Measurements from ENCODE around the gene LDHAL6A.

Gene LDHAL6A

GRCh38 chr11:18495271-18495670 lies 39.6 kb downstream of the LDHAL6A start:
- DNase-seq (ENCODE audit: low spot score), result no peak
- H3K27ac ChIP-seq, result no peak overlapping the region
- no peak for TF ChIP-seq CTCF (conservative IDR thresholded peaks at IDR 0.05; ENCODE audit: low read depth)
- CTCF ChIA-PET, result no interaction called here
- POLR2A ChIA-PET (ENCODE audit: low non-redundant PET), result no interaction called here

DNA sequence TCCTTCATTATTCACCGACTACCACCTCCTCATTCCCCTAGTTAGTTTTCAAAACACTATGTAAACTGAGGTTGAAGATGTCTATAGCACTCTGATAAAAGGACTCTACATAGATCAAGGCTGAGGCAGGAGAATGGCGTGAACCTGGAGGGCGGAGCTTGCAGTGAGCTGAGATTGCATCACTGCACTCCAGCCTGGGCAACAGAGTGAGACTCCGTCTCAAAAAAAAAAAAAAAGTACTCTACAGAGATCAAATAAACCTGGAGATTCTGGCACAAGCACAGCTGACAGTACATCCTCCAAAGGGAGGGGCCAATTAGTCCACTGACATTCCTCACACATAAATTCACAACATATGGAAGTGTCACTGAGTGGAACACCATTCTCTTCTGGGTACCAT lies 40.0 kb downstream of the LDHAL6A start:
- H3K27ac ChIP-seq, result no peak overlapping the region
- TF ChIP-seq CTCF (conservative IDR thresholded peaks at IDR 0.05; ENCODE audit: low read depth), result no peak
- CTCF ChIA-PET, result no interaction called here
- POLR2A ChIA-PET (ENCODE audit: low non-redundant PET), result no interaction called here
- no peak for DNase-seq (ENCODE audit: low spot score)

- H3K27ac ChIP-seq, result no peak overlapping the region
- ChIA-PET CTCF (no interaction called here), POLR2A (ENCODE audit: low non-redundant PET) (no interaction called here)
- DNase-seq (ENCODE audit: low spot score), result no peak
- TF ChIP-seq CTCF (conservative IDR thresholded peaks at IDR 0.05; ENCODE audit: low read depth), result no peak
Observed at GRCh38 chr11:18498039-18498438, 42.4 kb downstream of the LDHAL6A start.

GRCh38 chr11:18501629-18502028 lies 46.0 kb downstream of the LDHAL6A start:
- CTCF ChIA-PET, result no interaction called here
- DNase-seq (ENCODE audit: low spot score), result no peak
- TF ChIP-seq CTCF (conservative IDR thresholded peaks at IDR 0.05; ENCODE audit: low read depth), result no peak
- POLR2A ChIA-PET (ENCODE audit: low non-redundant PET), result no interaction called here
- H3K27ac ChIP-seq, result no peak overlapping the region

- ChIA-PET CTCF (no interaction called here), POLR2A (ENCODE audit: low non-redundant PET) (no interaction called here)
- no peak for TF ChIP-seq CTCF (conservative IDR thresholded peaks at IDR 0.05; ENCODE audit: low read depth)
- DNase-seq (ENCODE audit: low spot score), result no peak
- H3K27ac ChIP-seq, result no peak overlapping the region
Observed at GRCh38 chr11:18502352-18502751, 46.7 kb downstream of the LDHAL6A start.

- H3K27ac ChIP-seq, result no peak overlapping the region
- TF ChIP-seq CTCF (conservative IDR thresholded peaks at IDR 0.05; ENCODE audit: low read depth), result no peak
- ChIA-PET CTCF (no interaction called here), POLR2A (ENCODE audit: low non-redundant PET) (no interaction called here)
- DNase-seq (ENCODE audit: low spot score), result no peak
Observed at GRCh38 chr11:18521122-18521521, 65.5 kb downstream of the LDHAL6A start.

DNA sequence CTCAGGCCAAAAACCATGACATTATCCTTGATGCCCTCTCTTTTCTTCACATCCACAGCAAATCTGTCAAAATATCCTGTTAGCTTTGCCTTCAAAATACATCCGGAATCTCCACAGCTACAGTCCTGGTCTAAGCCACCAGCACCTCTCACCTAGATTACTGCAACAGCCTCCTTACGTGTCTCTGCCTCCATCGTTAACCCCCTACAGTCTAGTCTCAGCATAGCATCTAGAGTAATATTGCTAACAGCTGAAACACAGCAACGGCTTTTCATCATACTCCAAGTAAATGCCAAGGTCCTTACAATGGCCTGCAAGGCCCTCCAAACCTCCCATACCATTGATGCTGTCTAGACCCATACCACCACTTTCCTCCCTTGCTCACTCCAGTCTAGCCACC lies 66.7 kb downstream of the LDHAL6A start:
- no peak for TF ChIP-seq CTCF (conservative IDR thresholded peaks at IDR 0.05; ENCODE audit: low read depth)
- no peak for DNase-seq (ENCODE audit: low spot score)
- ChIA-PET CTCF (interaction anchor here (0.6 kb wide), 1 partner anchor 267 kb away, joined by 4 read pairs; no protein-coding TSS in a partner anchor), POLR2A (ENCODE audit: low non-redundant PET) (no interaction called here)
- no peak overlapping the region for H3K27ac ChIP-seq
